T-helper 1 cell (primary cell): ENCODE measurements around the gene TBC1D4.
A peak's percentile ranks its signal among the peaks of the same experiment; 100 is the strongest.

Source experiments
- DNase-seq, 5 donors: peaks; one replicate each; pipeline ENCODE4 v3.0.0-alpha.2; 2012 to 2020
- total RNA-seq, 4 donors: gene quantifications; one replicate each; lab custom pipeline; 2026; lab: John Stamatoyannopoulos, UW

TBC1D4 gene, protein sequence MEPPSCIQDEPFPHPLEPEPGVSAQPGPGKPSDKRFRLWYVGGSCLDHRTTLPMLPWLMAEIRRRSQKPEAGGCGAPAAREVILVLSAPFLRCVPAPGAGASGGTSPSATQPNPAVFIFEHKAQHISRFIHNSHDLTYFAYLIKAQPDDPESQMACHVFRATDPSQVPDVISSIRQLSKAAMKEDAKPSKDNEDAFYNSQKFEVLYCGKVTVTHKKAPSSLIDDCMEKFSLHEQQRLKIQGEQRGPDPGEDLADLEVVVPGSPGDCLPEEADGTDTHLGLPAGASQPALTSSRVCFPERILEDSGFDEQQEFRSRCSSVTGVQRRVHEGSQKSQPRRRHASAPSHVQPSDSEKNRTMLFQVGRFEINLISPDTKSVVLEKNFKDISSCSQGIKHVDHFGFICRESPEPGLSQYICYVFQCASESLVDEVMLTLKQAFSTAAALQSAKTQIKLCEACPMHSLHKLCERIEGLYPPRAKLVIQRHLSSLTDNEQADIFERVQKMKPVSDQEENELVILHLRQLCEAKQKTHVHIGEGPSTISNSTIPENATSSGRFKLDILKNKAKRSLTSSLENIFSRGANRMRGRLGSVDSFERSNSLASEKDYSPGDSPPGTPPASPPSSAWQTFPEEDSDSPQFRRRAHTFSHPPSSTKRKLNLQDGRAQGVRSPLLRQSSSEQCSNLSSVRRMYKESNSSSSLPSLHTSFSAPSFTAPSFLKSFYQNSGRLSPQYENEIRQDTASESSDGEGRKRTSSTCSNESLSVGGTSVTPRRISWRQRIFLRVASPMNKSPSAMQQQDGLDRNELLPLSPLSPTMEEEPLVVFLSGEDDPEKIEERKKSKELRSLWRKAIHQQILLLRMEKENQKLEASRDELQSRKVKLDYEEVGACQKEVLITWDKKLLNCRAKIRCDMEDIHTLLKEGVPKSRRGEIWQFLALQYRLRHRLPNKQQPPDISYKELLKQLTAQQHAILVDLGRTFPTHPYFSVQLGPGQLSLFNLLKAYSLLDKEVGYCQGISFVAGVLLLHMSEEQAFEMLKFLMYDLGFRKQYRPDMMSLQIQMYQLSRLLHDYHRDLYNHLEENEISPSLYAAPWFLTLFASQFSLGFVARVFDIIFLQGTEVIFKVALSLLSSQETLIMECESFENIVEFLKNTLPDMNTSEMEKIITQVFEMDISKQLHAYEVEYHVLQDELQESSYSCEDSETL (N-terminal part only)
- total RNA-seq, result 138 to 349 (median 250) reads per million in 4 donors

DNA sequence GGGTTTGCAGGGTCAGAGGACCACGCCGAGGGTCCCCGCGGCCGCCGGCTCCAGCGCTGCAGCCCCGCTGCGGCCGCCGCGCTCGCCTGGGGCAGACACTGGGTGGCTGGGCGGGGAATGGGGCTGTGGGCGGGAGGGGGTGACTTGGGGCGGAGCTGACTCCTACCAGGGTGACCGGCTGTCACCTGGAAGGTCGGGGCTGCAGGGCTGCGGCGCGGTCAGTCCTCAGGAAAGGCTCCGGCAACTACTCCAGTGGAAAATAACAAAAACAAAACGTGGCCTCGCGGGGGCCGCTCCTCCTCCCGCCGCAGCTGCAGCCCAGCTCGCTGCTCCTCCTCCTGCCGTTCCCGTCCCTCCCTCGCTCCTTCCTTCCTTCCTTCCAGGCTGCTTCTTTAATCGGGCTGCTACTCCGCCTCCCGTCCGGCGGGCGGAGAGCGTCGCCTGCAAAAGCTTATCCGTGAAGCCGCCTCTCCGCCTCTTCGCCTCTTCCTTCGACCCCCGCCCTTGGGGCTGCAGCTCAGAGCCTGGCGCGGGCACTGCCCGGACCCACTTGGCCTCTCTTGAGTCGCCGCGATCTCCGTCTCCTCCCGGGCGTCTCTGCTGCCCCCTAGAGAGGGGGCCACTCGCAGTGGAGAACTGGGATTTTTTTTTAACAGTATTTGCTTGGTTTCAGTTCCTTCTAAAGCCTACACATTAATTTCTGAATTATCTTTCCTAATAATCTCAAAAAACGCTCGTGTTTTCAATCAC is at the start of gene TBC1D4:
Gene TBC1D4, minus strand, starts transcription at position 100 of the 750 bp plus-strand sequence. CDS start 402 bp downstream, outside the sequence.
- peak; percentile 8 to 71 (median 21) for DNase-seq

DNA sequence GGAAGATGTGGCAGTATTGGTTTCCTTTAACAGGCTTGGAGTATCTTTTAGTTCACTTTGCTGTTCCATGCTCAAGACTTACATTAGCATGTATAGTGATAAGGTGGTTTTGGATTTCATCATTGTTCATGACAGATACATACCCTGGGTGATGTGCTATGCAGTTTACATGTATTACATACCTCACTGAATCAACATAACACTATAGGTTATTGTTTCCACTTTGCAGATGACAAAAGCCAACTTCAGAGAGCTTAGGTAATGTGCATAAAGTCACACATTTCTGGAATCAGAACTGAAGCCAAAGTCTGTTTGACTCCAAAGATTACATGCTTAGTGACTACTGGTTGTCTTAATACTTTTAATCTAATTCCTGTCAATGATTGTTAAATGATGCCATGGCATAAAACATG is 48.6 kb upstream of the TBC1D4 start:
- peak in 1 of 5 donors; percentile 13 for DNase-seq

DNA sequence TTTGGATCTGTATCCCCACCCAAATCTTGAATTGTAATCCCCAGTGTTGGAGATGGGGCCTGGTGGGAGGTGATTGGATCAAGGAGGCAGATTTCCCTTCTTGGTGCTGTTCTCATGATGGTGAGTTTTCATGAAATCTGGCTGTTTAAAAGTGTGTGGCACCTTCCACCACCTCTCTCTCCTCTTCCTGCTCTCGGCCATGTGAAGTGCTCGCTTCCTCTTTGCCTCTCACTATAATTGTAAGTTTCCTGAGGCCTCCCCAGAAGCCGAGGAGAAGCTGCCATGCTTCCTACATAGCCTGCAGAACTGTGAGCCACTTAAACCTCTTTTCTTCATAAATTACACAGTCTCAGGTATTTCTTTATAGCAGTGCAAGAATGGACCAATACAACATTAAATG is 40.0 kb upstream of the TBC1D4 start:
- DNase-seq, result no peak

DNA sequence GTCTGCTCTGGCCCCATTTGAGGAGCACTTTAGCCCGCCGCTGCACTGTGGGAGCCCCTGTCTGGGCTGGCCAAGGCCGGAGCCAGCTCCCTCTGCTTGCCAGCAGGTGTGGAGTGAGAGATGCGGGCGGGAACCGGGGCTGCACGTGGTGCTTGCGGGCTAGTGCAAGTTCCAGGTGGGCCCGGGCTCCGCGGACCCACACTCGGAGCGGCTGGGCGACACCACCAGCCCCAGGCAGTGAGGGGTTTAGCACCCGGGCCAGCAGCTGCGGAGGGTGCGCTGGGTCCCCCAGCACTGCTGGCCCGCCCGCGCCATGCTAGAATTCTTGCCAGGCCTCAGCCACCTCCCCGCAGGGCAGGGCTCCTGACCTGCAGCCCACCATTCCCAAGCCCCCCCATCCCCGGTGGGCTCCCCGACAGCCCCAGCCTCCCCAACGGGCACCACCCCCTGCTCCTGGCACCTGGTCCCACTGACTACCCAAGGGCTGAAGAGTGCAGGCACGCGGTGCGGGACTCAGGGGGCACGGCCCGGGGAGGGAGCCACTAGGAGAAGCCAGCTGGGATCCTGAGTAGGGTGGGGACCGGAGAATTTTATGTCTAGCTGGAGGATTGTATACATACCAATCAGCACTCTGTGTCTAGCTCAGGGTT is 36.6 kb upstream of the TBC1D4 start:
- no peak for DNase-seq

- no peak for DNase-seq
These were observed 32.4 kb upstream of the TBC1D4 start for GRCh38 chr13:75514080-75514995.

DNA sequence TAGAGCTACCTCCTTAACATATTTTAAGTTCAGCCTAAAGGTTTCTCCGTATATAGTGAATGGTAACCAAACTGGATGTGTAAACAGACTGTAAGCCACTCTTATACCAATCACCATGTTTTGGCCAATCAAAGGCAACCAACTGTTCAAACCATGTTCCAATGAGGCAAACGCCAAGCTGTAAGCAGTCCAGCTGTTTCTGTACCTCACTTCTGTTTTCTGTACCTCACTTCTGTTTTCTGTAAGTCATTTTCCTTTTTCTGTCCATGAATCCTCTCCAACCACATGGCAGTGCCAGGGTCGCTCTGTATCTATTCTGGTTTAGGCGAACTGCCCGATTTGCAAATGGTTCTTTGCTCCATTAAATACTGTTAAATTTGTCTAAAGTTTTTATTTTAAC is 31.3 kb upstream of the TBC1D4 start:
- DNase-seq, result no peak

- no peak for DNase-seq
These were observed 30.3 kb upstream of the TBC1D4 start for GRCh38 chr13:75512253-75512652.

DNA sequence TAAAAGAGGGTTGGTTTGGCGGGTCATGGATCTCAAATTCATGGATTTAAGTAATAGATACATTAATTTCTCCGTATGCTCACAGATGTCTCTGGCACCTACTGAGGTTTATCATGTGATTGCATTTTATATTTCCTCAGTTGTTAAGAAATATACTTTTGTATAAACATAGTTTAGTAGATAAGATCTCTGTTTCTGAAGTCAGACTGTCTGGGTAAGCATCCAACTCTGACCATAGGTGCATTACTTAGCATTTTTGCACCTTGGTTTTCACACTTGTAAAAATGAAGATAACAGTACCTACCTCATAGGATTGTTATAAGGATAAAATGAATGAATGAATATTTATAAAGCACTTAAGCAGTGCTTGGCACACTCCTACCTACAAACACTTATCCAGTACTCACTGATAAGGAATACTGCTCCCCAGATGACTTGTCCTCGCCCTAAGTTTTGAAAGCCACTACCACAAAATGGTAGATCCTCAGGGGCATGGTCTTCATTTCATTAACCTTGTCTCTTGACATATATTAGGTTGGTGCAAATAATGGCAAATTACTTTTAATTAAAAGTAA is 29.2 kb upstream of the TBC1D4 start:
- no peak for DNase-seq

GRCh38 chr13:75508002-75508548 is 26.1 kb upstream of the TBC1D4 start:
- DNase-seq, result no peak

DNA sequence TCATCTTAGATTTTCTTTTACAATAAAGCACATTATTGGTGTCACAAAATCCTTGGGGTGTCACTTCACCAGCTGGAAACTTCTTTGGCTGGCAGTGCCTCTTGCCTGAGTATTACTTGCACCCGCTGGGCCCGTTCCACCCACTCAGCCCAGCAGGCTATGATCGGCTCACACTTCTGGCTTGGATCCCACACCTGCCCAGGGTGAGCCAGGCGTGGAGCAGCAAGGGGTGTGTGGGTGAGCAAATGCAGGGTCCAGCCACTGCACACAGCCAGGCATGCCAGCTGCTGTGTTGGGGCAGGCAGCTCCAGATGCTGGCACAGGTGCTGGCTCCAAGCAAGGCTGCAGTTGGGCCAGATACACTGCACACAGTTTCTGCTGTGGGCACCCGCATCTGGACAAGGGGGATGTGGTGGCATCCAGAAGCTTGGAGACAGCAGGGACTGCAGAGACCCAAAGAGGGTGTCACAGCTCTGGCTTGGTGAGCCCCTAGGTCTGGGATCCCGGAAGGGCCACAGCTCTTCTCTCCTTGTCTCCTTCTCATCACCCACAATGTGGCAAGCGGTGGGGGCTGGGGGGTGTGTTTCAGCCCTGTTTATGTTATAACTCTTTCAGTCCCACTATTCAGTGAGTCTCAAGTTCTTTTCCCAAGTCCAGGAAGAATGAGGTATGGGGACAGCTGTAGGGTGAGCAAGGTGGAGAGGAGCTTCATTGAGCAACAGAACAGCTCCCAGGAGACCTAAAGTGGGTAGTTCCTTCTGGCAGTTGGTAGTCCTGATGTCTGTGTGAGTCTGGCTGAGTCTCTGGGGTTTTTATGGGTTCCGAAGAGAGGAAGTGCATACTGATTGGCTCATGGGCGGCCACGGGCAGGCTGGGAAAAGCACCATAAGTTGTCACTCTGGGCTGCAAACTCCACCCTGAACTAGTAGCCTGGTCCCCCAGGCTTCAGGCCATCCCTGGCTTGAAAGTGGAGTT is 25.3 kb upstream of the TBC1D4 start:
- no peak for DNase-seq

DNA sequence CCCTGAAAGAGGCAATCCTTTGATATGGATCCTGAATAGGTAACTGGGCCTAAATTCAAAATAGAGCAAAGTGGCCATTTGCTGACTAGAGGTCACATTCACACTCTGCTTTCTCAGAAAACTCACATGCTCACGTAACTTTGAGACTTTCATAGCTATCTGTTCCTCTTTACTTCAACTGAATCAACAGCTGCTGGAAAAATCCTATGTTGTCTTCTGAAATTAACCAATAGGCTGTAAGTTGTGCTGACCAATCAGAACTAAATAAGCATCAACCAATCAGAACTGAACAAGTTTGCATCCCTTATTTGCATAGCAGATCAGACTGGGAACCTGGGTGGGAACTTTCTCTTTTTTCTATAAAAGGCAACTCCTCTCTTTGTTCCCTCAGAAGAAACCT is 24.0 kb upstream of the TBC1D4 start:
- DNase-seq, result no peak

- no peak for DNase-seq
These were observed 23.4 kb upstream of the TBC1D4 start for GRCh38 chr13:75505327-75505726.

- no peak for DNase-seq
These were observed 14.0 kb upstream of the TBC1D4 start for GRCh38 chr13:75495938-75496337.

- DNase-seq, result no peak
These were observed 12.5 kb upstream of the TBC1D4 start for GRCh38 chr13:75494491-75494890.

DNA sequence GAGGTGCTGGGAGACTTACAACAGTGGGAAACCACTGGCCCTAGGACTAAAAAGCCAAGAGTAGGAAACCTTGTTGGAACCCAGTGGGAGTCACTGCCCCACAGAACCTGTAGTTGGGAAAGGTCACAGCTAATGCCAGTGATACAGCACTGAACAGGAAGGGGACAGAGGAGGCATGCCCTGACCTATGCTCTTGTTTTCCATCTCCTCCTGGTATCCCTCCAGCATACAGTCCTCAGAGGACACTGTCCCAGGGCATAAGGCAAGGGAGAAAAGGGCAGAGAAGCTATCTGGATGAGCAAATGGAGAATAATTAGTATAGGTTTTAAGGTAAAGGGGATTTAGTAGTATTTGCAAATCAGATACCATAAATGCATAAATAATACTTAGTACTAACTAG is 11.2 kb upstream of the TBC1D4 start:
- no peak for DNase-seq

DNA sequence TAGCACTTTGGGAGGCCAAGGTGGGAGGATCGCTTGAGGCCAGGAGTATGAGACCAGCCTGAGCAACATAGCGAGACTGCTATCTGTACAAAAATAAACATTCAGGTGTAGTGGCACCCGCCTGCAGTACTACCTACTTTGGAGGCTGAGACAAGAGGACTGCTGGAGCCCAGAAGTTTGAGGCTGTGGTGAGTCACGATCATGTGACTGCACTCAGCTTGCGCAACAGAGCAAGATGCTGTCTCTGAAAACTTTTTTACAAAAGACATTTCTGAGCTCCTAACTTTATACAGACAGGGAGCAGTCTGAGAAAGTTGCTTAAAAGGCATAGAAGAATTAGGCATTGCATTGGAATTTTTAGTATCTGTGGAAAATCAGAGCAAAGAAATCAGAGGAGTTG is 10.4 kb upstream of the TBC1D4 start:
- DNase-seq, result no peak

GRCh38 chr13:75491376-75491775 is 9.4 kb upstream of the TBC1D4 start:
- no peak for DNase-seq

DNA sequence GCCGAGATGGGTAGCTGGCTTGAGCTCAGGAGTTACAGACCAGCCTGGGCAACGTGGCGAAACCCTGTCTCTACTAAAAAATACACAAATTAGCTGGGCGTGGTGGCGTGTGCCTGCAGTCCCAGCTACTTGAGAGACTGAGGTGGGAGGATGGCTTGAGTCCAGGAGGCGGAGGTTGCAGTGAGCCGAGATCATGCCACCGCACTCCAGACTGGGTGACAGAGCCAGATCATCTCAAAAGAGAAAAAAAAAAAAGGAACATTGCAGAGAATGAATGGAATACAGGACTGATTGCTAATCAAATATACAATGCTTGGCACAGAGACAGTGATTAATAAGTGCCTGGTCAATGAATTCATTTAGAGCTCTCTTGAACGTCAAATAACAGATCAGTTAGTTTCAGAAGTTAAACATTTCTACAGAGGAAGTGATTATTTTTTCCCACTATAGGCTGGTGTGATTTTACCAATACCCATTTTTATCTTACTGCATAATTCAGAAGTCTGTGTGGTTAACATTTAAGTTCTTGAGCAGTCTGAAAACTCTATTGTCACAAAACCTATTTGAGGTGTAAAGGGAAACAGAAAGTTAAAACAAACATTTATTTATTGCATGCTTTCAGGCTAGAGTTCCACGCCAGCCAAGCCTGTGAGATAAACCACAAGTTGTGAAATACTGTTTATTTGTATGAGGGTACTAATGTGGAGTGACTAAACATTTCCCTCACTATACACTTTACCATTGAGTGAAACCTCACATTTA is 7.7 kb upstream of the TBC1D4 start:
- DNase-seq, result peak in 1 of 5 donors; percentile 36
